ENCODE data around the gene CDK5RAP2. TPM values are rescaled to one million over a fixed set of nuclear protein-coding genes. Genes with fewer than 3 reads are reported as not detected.

Gene CDK5RAP2
- polyA plus RNA-seq, 1 experiment = 30.3 TPM

GRCh38 chr9:120423812-120424211, 156.2 kb downstream of the CDK5RAP2 start:
- ChIA-PET CTCF (interaction anchor here (1.2 to 1.6 kb wide), 2 partner anchors 15 to 54 kb away, joined by 6 to 9 read pairs; no protein-coding TSS in a partner anchor), POLR2A (no interaction called here)
- no peak for TF ChIP-seq CTCF (IDR thresholded peaks at IDR 0.05; ENCODE audit: low read depth, low read length)
- H3K27ac ChIP-seq (ENCODE audit: low read depth, low read length) = no peak overlapping the region
- no peak overlapping the region for H3K4me3 ChIP-seq (ENCODE audit: low read depth, low read length)
- no peaks in the 10 kb centered on the region for H3K27me3 ChIP-seq (ENCODE audit: control insufficient read depth, insufficient read depth, low read length)
- no peak for DNase-seq (ENCODE audit: low read depth, low spot score)
- no peaks in the 10 kb centered on the region for H3K9me3 ChIP-seq (ENCODE audit: control insufficient read depth, insufficient read depth, low read length)

- DNase-seq (ENCODE audit: low read depth, low spot score) = no peak
- ChIA-PET POLR2A (no interaction called here), CTCF (no interaction called here)
- no peak for TF ChIP-seq CTCF (IDR thresholded peaks at IDR 0.05; ENCODE audit: low read depth, low read length)
- Histone ChIP-seq H3K4me3 (ENCODE audit: low read depth, low read length) (no peak overlapping the region), H3K27me3 (ENCODE audit: control insufficient read depth, insufficient read depth, low read length) (no peaks in the 10 kb centered on the region), H3K27ac (ENCODE audit: low read depth, low read length) (no peak overlapping the region), H3K9me3 (ENCODE audit: control insufficient read depth, insufficient read depth, low read length) (no peaks in the 10 kb centered on the region; the same call in 1 of the 2 replicates)
Measured at GRCh38 chr9:120421977-120422376, 158.0 kb downstream of the CDK5RAP2 start.

GRCh38 chr9:120418315-120418714, 161.7 kb downstream of the CDK5RAP2 start:
- DNase-seq (ENCODE audit: low read depth, low spot score) = no peak
- POLR2A ChIA-PET = no interaction called here
- CTCF ChIA-PET = no interaction called here
- Histone ChIP-seq H3K4me3 (ENCODE audit: low read depth, low read length) (no peak overlapping the region), H3K9me3 (ENCODE audit: control insufficient read depth, insufficient read depth, low read length) (no peaks in the 10 kb centered on the region; the same call in 1 of the 2 replicates), H3K27me3 (ENCODE audit: control insufficient read depth, insufficient read depth, low read length) (no peaks in the 10 kb centered on the region), H3K27ac (ENCODE audit: low read depth, low read length) (no peak overlapping the region)
- TF ChIP-seq CTCF (IDR thresholded peaks at IDR 0.05; ENCODE audit: low read depth, low read length) = no peak

GRCh38 chr9:120416781-120417427, 163.1 kb downstream of the CDK5RAP2 start:
- H3K9me3 ChIP-seq (ENCODE audit: control insufficient read depth, insufficient read depth, low read length) = no peaks in the 10 kb centered on the region; the same call in 1 of the 2 replicates
- POLR2A ChIA-PET = no interaction called here
- no peak for DNase-seq (ENCODE audit: low read depth, low spot score)
- H3K4me3 ChIP-seq (ENCODE audit: low read depth, low read length) = no peak overlapping the region
- CTCF ChIA-PET = no interaction called here
- no peaks in the 10 kb centered on the region for H3K27me3 ChIP-seq (ENCODE audit: control insufficient read depth, insufficient read depth, low read length)
- no peak overlapping the region for H3K27ac ChIP-seq (ENCODE audit: low read depth, low read length)
- no peak for TF ChIP-seq CTCF (IDR thresholded peaks at IDR 0.05; ENCODE audit: low read depth, low read length)

- Histone ChIP-seq H3K27ac (ENCODE audit: low read depth, low read length) (no peak overlapping the region), H3K9me3 (ENCODE audit: control insufficient read depth, insufficient read depth, low read length) (no peaks in the 10 kb centered on the region; the same call in 1 of the 2 replicates), H3K27me3 (ENCODE audit: control insufficient read depth, insufficient read depth, low read length) (no peaks in the 10 kb centered on the region), H3K4me3 (ENCODE audit: low read depth, low read length) (no peak overlapping the region)
- ChIA-PET CTCF (interaction anchor here (0.8 to 1.7 kb wide), 2 partner anchors 21 to 64 kb away, joined by 3 to 5 read pairs; no protein-coding TSS in a partner anchor), POLR2A (no interaction called here)
- TF ChIP-seq CTCF (IDR thresholded peaks at IDR 0.05; ENCODE audit: low read depth, low read length) = no peak
- no peak for DNase-seq (ENCODE audit: low read depth, low spot score)
Measured at GRCh38 chr9:120413121-120414048, 166.6 kb downstream of the CDK5RAP2 start.

Data from AG04450 (cell line).